CD14-positive monocyte (primary cell): Measurements from ENCODE around the gene MOGAT3. TPM values are rescaled to one million over a fixed set of nuclear protein-coding genes. Genes with fewer than 3 reads are reported as not detected.
A peak's percentile ranks its signal among the peaks of the same experiment; 100 is the strongest.

Experiments
- DNase-seq, 3 donors: peaks; one replicate each; pipeline ENCODE4 v3.0.0-alpha.2; 2011 to 2022
- H2AFZ ChIP-seq: 2 replicates; pipeline ENCODE4 v1.6.0; 2012; ENCODE audit warnings: mild to moderate bottlenecking, low read depth, low read length, inconsistent platforms; ENCODE audit not compliant: insufficient read depth, poor library complexity, severe bottlenecking
- H3K27ac ChIP-seq, 2 donors: 1 replicate in 1 of 2; 2 replicates in 1 of 2; pipeline ENCODE4 v1.5.1; 2012 to 2013; ENCODE audit warnings: low read length in 2 of 2, control low read depth in 1 of 2, inconsistent platforms in 1 of 2, low read depth in 1 of 2, mild to moderate bottlenecking in 1 of 2
- H3K27me3 ChIP-seq, 2 donors: one replicate each; pipeline versions ENCODE4 v1.6.0 to v1.6.1; 2011 to 2013; ENCODE audit warnings: low read length in 2 of 2; ENCODE audit not compliant: control insufficient read depth in 2 of 2, insufficient read depth in 2 of 2
- H3K36me3 ChIP-seq, 2 donors: replicated peaks in 1 of 2; 1 replicate in 1 of 2; 2 replicates in 1 of 2; pipeline versions ENCODE4 v1.5.1 to v1.6.1; 2012 to 2013; ENCODE audit warnings: low read length in 2 of 2, control low read depth in 1 of 2, inconsistent platforms in 1 of 2, mild to moderate bottlenecking in 1 of 2; ENCODE audit not compliant: insufficient read depth in 2 of 2, control insufficient read depth in 1 of 2
- H3K4me1 ChIP-seq, 2 donors: 1 replicate in 1 of 2; 2 replicates in 1 of 2; pipeline versions ENCODE4 v1.5.1 to v1.6.1; 2012 to 2013; ENCODE audit warnings: low read length in 2 of 2, control low read depth in 1 of 2, inconsistent platforms in 1 of 2, mild to moderate bottlenecking in 1 of 2, moderate library complexity in 1 of 2; ENCODE audit not compliant: insufficient read depth in 2 of 2, control insufficient read depth in 1 of 2
- H3K4me2 ChIP-seq: replicated peaks from 2 replicates; pipeline ENCODE3; 2012; ENCODE audit warnings: low read length, moderate library complexity, mild to moderate bottlenecking; ENCODE audit not compliant: poor library complexity, severe bottlenecking; ENCODE audit errors: extremely low read depth
- H3K4me3 ChIP-seq, 3 experiments: fragments of 200-600 bp in 1 of 3; sonication (generic) in 1 of 3; replicated peaks in 1 of 3; 1 replicate in 2 of 3; 2 replicates in 1 of 3; pipeline ENCODE4 v1.5.1; 2011 to 2013; ENCODE audit warnings: low read length in 3 of 3, mild to moderate bottlenecking in 3 of 3, control low read depth in 2 of 3, low read depth in 2 of 3, inconsistent platforms in 1 of 3, moderate library complexity in 1 of 3
- H3K79me2 ChIP-seq: 2 replicates; pipeline ENCODE4 v1.6.0; 2012; ENCODE audit warnings: mild to moderate bottlenecking, control low read depth, inconsistent platforms, low read length, moderate library complexity; ENCODE audit not compliant: insufficient read depth
- H3K9ac ChIP-seq: 2 replicates; pipeline ENCODE4 v1.6.0; 2017; ENCODE audit warnings: low read length, mild to moderate bottlenecking; ENCODE audit not compliant: insufficient read depth, poor library complexity, severe bottlenecking
- H3K9me3 ChIP-seq, 2 donors: replicated peaks in 1 of 2; 1 replicate in 1 of 2; 2 replicates in 1 of 2; pipeline versions ENCODE4 v1.5.1 to v1.6.1; 2012 to 2013; ENCODE audit warnings: low read length in 2 of 2, control low read depth in 1 of 2; ENCODE audit not compliant: control insufficient read depth in 1 of 2, insufficient read depth in 1 of 2
- H4K20me1 ChIP-seq: 2 replicates; pipeline ENCODE4 v1.6.0; 2012; ENCODE audit warnings: mild to moderate bottlenecking, low read length, control low read depth, moderate library complexity; ENCODE audit not compliant: insufficient read depth
- H3K27ac Mint-ChIP-seq, 7 donors: one replicate each; pipeline ENCODE4 v1.8.0; 2020; ENCODE audit warnings: mild to moderate bottlenecking in 7 of 7, mixed read lengths in 7 of 7, moderate library complexity in 6 of 7, inconsistent platforms in 2 of 7
- H3K27me3 Mint-ChIP-seq, 3 donors: one replicate each; pipeline ENCODE4 v1.8.0; 2021 to 2022; ENCODE audit warnings: low read depth in 3 of 3, mild to moderate bottlenecking in 3 of 3, mixed read lengths in 3 of 3, moderate library complexity in 3 of 3, inconsistent platforms in 1 of 3
- H3K36me3 Mint-ChIP-seq, 2 donors: one replicate each; pipeline ENCODE4 v1.8.0; 2020; ENCODE audit warnings: mixed read lengths in 2 of 2, inconsistent platforms in 1 of 2, mild to moderate bottlenecking in 1 of 2
- H3K4me1 Mint-ChIP-seq: one replicate; pipeline ENCODE4 v1.8.0; 2020; ENCODE audit warnings: mild to moderate bottlenecking, mixed read lengths
- H3K4me3 Mint-ChIP-seq, 2 donors: one replicate each; pipeline ENCODE4 v1.8.0; 2020; ENCODE audit warnings: mild to moderate bottlenecking in 2 of 2, mixed read lengths in 2 of 2, moderate library complexity in 1 of 2
- H3K9me3 Mint-ChIP-seq, 7 donors: one replicate each; pipeline ENCODE4 v1.8.0; 2020 to 2022; ENCODE audit warnings: mixed read lengths in 7 of 7, mild to moderate bottlenecking in 6 of 7, moderate library complexity in 6 of 7, inconsistent platforms in 2 of 7
- WGBS: methylation state at CpG from one replicate; pipeline ENCODE4 v1.1.5; 2013; ENCODE audit warnings: missing lambda C conversion rate; ENCODE audit not compliant: insufficient coverage; 5-methylcytosine and 5-hydroxymethylcytosine counted together
- intact Hi-C, 2 donors: fragments of 100-400 bp; cut with micrococcal nuclease; formaldehyde crosslinking; loops; one replicate each; pipeline versions ENCODE4 v1.15.0 to v1.15.1; 2023
- polyA plus RNA-seq, 3 donors: library from polyadenylated mRNA; depleted of rRNA in 1 of 3; unstranded in 2 of 3; stranded (reverse) in 1 of 3; fragments of 300-500 nt in 2 of 3; fragments of >200 nt in 1 of 3; fragmentation: Illumina TruSeq in 2 of 3; gene quantifications; 1 replicate in 2 of 3; 2 replicates in 1 of 3; pipeline ENCODE4 v1.2.3, GENCODE V29; 2012 to 2021
- TF ChIP-seq, protein P1 (sequence below): fragments of 200-600 bp; IDR thresholded peaks from one replicate; pipeline ENCODE4 v1.8.0; 2022; ENCODE audit warnings: antibody characterized with exemption, mild to moderate bottlenecking

Gene MOGAT3
- polyA plus RNA-seq, 3 donors, result not detected

DNA sequence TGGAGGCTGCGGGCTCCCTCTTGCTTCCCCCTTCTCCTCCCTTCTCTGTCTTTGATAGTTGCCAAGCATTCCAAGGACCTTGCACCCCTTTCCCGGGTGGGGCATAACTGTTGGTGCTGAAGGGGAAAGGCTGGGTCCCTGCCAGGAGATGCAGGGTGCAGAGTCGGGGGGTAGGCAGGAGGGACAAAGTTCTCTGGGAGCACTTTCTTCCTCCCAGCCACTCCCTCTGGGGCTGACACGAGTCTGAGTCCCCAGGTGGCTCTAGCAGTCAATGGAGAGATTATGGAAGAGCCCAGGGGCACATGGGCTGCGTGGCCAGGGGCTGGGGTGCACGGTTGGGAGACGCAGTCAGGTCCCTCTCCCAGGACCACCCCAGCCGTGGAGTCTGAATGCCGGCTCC, 34.7 kb upstream of the MOGAT3 start:
- H3K79me2 ChIP-seq, result no peaks in the 10 kb centered on the region
- H3K36me3 ChIP-seq, result peaks cover 21 to 31% of the 10 kb centered on the region in 2 donors
- Mint-ChIP-seq H3K9me3 (peaks cover 0 to 2% (median 0%) of the 10 kb centered on the region in 7 donors), H3K36me3 (peaks cover 36 to 59% of the 10 kb centered on the region in 2 donors), H3K27me3 (peaks cover 14 to 31% (median 23%) of the 10 kb centered on the region in 3 donors), H3K4me1 (peaks cover 25% of the 10 kb centered on the region), H3K4me3 (no peak overlapping the region), H3K27ac (no peak overlapping the region)
- H3K4me2 ChIP-seq, result no peak overlapping the region
- intact Hi-C loops, result no loop called here
- H3K4me1 ChIP-seq, result peaks cover 20 to 26% of the 10 kb centered on the region in 2 donors
- H3K9me3 ChIP-seq, result no peaks in the 10 kb centered on the region
- DNase-seq, result no peak
- TF ChIP-seq, protein P1, sequence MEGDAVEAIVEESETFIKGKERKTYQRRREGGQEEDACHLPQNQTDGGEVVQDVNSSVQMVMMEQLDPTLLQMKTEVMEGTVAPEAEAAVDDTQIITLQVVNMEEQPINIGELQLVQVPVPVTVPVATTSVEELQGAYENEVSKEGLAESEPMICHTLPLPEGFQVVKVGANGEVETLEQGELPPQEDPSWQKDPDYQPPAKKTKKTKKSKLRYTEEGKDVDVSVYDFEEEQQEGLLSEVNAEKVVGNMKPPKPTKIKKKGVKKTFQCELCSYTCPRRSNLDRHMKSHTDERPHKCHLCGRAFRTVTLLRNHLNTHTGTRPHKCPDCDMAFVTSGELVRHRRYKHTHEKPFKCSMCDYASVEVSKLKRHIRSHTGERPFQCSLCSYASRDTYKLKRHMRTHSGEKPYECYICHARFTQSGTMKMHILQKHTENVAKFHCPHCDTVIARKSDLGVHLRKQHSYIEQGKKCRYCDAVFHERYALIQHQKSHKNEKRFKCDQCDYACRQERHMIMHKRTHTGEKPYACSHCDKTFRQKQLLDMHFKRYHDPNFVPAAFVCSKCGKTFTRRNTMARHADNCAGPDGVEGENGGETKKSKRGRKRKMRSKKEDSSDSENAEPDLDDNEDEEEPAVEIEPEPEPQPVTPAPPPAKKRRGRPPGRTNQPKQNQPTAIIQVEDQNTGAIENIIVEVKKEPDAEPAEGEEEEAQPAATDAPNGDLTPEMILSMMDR, result no peak
- 80% methylated on average over 1 of the region's 9 CpGs for WGBS
- H2AFZ ChIP-seq, result no peak overlapping the region
- no peak overlapping the region for H3K9ac ChIP-seq
- H3K27ac ChIP-seq, result no peak overlapping the region
- no peak overlapping the region for H3K4me3 ChIP-seq
- H3K27me3 ChIP-seq, result peaks cover 0 to 27% of the 10 kb centered on the region in 2 donors
- H4K20me1 ChIP-seq, result peaks cover 67% of the 10 kb centered on the region

DNA sequence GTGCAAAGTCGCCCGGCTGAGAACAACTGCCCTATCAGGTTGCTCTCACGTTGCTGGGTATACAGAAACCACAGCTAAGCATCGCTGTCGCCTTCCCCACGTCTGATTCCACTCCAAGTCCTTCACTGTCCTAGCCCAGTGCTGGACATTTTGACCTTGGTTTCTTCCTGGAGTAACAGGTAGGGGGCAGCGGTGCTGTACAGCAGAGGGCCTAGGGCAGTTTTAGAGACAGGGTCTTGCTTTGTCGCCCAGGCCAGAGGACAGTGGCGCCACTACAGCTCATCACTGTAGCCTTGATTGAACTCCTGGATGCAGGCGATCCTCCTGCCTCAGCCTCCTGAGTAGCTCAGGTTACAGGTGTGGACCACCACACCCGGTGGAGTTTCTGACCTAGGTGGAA, 34.2 kb upstream of the MOGAT3 start:
- H3K27ac ChIP-seq, result no peak overlapping the region
- H3K27me3 ChIP-seq, result peaks cover 0 to 27% of the 10 kb centered on the region in 2 donors
- Mint-ChIP-seq H3K9me3 (peaks cover 0 to 2% (median 0%) of the 10 kb centered on the region in 7 donors), H3K4me1 (peaks cover 27% of the 10 kb centered on the region), H3K4me3 (no peak overlapping the region), H3K27ac (peak overlapping the region in 3 of 7 donors; percentile 27 to 60 (median 59)), H3K27me3 (peaks cover 14 to 31% (median 21%) of the 10 kb centered on the region in 3 donors), H3K36me3 (peaks cover 34 to 54% of the 10 kb centered on the region in 2 donors)
- no peak for DNase-seq
- no peak overlapping the region for H3K4me3 ChIP-seq
- H3K9me3 ChIP-seq, result no peaks in the 10 kb centered on the region
- TF ChIP-seq, protein P1, result peak; percentile 8
- peaks cover 20 to 28% of the 10 kb centered on the region in 2 donors for H3K36me3 ChIP-seq
- no peak overlapping the region for H3K4me2 ChIP-seq
- no peaks in the 10 kb centered on the region for H3K79me2 ChIP-seq
- intact Hi-C loops, result no loop called here
- 87% methylated on average over 5 of the region's 11 CpGs for whole genome bisulfite sequencing
- no peak overlapping the region for H3K9ac ChIP-seq
- H2AFZ ChIP-seq, result no peak overlapping the region
- H4K20me1 ChIP-seq, result peaks cover 65% of the 10 kb centered on the region
- H3K4me1 ChIP-seq, result peaks cover 23 to 26% of the 10 kb centered on the region in 2 donors
